GM19193 (cell line): ENCODE data around the gene GPAT3.

Experiments
- POLR2A ChIP-seq: IDR thresholded peaks from 4 replicates; pipeline ENCODE4 v1.6.1; 2011; ENCODE audit not compliant: insufficient read depth, insufficient read length; ENCODE audit errors: extremely low read depth

The GPAT3 gene

DNA sequence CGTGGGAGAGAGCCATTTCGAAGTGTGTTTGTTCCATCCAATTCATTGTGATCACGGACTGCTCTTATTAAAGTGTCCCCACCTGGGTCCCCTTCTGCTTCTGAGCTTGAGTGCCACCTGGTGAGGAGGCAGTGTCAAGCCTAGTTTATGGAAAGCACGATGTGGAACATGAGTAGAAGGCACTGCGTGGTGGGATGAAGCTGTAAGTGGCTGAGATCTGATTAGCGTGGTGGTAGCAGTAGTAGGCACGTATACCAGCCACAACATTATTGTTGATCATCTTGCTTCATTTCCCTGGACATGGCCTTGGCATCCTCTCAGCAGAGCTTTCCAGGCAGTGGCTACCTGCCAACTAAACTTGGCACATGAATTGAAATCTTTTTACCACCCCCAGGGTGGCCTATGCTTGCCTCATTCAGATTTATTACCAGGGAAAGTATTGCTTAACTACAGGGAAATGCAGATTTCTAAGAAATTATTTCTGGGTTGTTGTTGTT, 46.4 kb downstream of the GPAT3 start:
- no peak for TF ChIP-seq POLR2A

GRCh38 chr4:83585982-83586508, 50.1 kb downstream of the GPAT3 start:
- no peak for TF ChIP-seq POLR2A

GRCh38 chr4:83589279-83589678, 53.4 kb downstream of the GPAT3 start:
- TF ChIP-seq POLR2A, result no peak

GRCh38 chr4:83591056-83591455, 55.1 kb downstream of the GPAT3 start:
- no peak for TF ChIP-seq POLR2A

- no peak for TF ChIP-seq POLR2A
Observed at GRCh38 chr4:83591730-83592129, 55.8 kb downstream of the GPAT3 start.

DNA sequence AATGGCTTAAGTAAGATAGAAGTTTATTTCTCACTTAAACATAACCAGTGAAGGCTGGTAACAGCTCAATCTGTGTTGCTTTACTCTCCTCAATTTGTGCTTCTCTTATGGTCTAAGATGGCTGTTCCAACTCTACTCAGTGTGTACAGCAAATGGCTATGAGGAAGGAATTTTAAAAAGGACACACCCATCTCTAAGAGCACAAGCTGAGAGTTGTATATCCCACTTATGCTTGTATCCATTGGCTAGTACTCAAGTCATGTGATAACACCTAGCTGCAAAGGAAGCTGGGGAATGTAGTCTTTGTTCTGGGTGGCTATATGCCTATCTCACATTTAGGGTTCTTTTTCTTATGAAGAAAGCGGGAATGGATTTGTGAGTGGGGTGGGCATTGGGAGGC, 63.3 kb downstream of the GPAT3 start:
- TF ChIP-seq POLR2A, result no peak

DNA sequence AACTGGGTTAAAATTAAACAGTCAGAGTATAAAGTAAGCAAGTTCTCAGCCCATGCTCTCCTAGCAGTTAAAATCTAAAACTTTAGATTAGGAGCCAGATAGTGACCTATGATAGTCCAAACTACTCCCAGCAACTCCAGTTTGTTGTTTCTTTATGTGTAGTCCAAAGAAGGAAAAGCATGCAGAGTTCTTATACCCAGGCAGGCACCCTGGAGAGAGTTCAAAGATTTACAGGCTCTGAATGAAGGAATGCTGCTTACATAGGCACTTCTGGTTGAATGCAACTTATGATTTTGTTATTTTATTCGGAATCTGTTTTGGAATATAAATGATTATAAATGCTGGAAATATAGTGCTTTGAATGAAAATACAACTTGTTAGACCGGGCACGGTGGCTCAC, 67.2 kb downstream of the GPAT3 start:
- no peak for TF ChIP-seq POLR2A

DNA sequence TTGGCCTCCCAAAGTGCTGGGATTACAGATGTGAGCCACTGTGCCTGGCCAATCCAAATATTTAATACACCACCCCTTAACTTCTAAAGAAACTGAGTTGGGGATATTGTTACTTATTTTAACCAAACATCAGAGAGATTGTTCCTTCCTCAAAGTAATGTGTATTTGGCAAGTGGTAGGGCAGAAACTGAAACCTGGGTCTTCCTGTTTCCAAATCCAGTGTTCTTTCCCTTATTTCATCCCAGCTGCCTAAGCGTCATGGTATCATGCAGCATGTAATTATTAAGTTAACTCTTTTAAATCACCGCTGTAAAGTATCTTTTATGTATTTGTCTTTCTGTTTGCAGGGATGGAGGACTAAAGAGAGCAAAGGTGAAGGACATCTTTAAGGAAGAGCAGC, 68.4 kb downstream of the GPAT3 start:
- TF ChIP-seq POLR2A, result no peak

GRCh38 chr4:83605210-83605609, 69.3 kb downstream of the GPAT3 start:
- TF ChIP-seq POLR2A, result no peak

GRCh38 chr4:83605744-83606172, 69.8 kb downstream of the GPAT3 start:
- TF ChIP-seq POLR2A, result no peak

DNA sequence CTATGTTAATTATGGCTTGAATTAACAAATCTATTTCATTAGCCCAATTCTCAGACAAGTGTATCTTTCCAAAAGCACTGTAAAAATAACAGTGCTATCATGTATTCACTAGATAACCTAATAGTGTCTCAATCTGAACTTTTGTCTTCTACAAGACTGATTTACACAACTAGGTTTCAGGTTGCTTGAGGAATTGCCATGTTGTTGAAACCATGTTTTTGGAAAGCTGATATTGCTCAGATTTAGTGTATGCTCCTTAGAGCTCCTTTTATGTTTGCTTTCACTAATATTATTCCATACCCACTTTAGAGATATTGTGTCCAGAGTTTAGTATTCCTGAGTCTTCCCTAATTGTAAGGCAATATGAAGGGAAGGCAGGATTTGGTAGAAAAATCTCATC, 70.6 kb downstream of the GPAT3 start:
- TF ChIP-seq POLR2A, result no peak

GRCh38 chr4:83606898-83607297, 71.0 kb downstream of the GPAT3 start:
- no peak for TF ChIP-seq POLR2A

DNA sequence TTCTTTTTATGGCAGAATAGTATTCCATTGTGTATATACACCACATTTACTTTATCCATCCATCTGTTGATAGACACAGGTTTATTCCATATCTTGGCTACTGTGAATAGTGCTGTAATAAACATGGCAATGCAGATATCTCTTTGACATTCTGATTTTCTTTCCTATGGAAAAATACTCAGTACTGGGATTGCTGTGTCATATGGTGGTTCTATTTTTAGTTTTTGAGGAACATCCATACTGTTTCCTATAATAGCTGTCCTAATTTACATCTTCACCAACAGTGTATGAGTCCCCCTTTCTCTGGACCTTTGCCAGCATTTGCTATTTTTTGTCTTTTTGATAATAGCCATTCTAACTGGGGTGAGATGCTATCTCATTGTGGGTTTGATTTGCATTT, 73.5 kb downstream of the GPAT3 start:
- TF ChIP-seq POLR2A, result no peak

DNA sequence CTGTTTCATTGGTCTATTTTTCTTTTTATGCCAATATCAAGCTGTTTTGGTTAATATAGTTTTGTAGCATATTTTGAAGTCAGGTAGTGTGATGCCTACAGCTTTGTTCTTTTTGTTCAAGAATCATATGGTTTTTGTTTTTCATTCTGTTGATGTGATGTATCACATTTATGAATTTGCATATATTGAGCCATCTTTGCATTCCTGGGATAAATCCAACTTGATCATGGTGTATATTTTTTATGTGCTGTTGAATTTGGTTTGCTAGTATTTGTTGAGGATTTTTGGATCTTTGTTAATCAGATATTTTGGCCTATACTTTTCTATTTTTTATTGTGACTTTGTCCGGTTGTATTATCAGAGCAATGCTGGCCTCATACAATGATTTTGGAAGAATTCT, 74.8 kb downstream of the GPAT3 start:
- no peak for TF ChIP-seq POLR2A

- TF ChIP-seq POLR2A, result no peak
Observed at GRCh38 chr4:83613023-83613422, 77.1 kb downstream of the GPAT3 start.

GRCh38 chr4:83613994-83614393, 78.1 kb downstream of the GPAT3 start:
- TF ChIP-seq POLR2A, result no peak

DNA sequence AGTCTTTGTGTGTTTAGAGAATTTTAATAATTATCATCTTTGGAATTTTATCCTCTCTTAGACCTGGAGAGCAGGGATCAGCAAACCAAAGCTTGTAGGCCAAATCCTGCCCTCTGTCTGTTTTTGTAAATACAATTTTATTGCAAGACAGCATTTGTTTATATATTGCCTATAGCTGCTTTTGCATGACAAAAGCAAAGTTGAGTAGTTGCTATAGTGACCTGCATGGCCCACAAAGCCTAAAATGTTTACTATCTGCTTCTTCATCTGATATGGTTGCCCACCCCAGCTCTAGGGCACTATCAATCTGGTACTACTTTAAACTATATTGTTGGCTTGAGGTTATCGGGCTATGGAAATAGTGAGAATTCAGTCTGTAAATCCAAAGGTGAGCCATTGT, 80.3 kb downstream of the GPAT3 start:
- TF ChIP-seq POLR2A, result no peak
